Transverse colon (tissue), 4 donors: ENCODE data around the gene SAMM50. TPM values are rescaled to one million over a fixed set of nuclear protein-coding genes. Genes with fewer than 3 reads are reported as not detected.
"Not testable (repeated sequence)": the region's sequence is repeated elsewhere in the genome, so short reads cannot be mapped to it uniquely, and the experiment has no call there.

Experiments used
- DNase-seq: peaks from one replicate; pipeline ENCODE4 v3.0.0-alpha.2; 2019
- H3K27ac ChIP-seq, 4 donors: fragments of 200-600 bp; sonication (generic); 2 replicates each; pipeline ENCODE4 v1.5.1; 2016 to 2018; ENCODE audit warnings: inconsistent platforms in 4 of 4
- H3K27me3 ChIP-seq: fragments of 200-600 bp; sonication (generic); 2 replicates; pipeline ENCODE4 v1.5.1; 2017; ENCODE audit warnings: inconsistent platforms
- H3K36me3 ChIP-seq, 4 donors: fragments of 200-600 bp; sonication (generic); 2 replicates each; pipeline ENCODE4 v1.5.1; 2017 to 2019; ENCODE audit warnings: inconsistent platforms in 4 of 4
- H3K4me1 ChIP-seq, 4 donors: fragments of 200-600 bp; sonication (generic); 2 replicates each; pipeline ENCODE4 v1.5.1; 2017 to 2020; ENCODE audit warnings: inconsistent platforms in 4 of 4
- H3K4me3 ChIP-seq, 4 donors: fragments of 200-600 bp; sonication (generic); 1 replicate in 1 of 4; 2 replicates in 3 of 4; pipeline versions ENCODE4 v1.5.1 to v1.6.1; 2017 to 2019; ENCODE audit warnings: inconsistent platforms in 4 of 4
- H3K9me3 ChIP-seq, 2 donors: fragments of 200-600 bp; sonication (generic); 2 replicates each; pipeline ENCODE4 v1.5.1; 2017 to 2019; ENCODE audit warnings: inconsistent platforms in 2 of 2
- EP300 ChIP-seq: sonication (generic); formaldehyde crosslinking; IDR thresholded peaks from one replicate; pipeline ENCODE4 v1.6.1; 2017; ENCODE audit warnings: antibody characterized with exemption, low read depth
- POLR2A ChIP-seq: fragments of 450-650 bp; IDR thresholded peaks from one replicate; pipeline ENCODE4 v1.6.1; 2016; ENCODE audit warnings: antibody characterized with exemption, mild to moderate bottlenecking, moderate library complexity
- POLR2AphosphoS5 ChIP-seq, 3 donors: sonication (generic); formaldehyde crosslinking; IDR thresholded peaks; one replicate each; pipeline ENCODE4 v1.6.1; 2016; ENCODE audit warnings: antibody characterized with exemption in 3 of 3
- WGBS, 2 donors: methylation state at CpG; one replicate each; pipeline ENCODE4 v1.1.5; 2018; ENCODE audit warnings: low coverage in 1 of 2; 5-methylcytosine and 5-hydroxymethylcytosine counted together
- in situ Hi-C, 4 donors: fragments of 200-750 bp; cut with MboI; loops; one replicate each; pipeline versions ENCODE4 v1.15.0 to v1.15.1; 2017; ENCODE audit warnings: low sequenced_read_pairs in 3 of 4, low pct_ligation_motif_present in 1 of 4, low pct_unique_long_range_greater_than_20kb in 1 of 4
- intact Hi-C: fragments of 100-400 bp; cut with DNase I; formaldehyde crosslinking; loops from one replicate; pipeline ENCODE4 v1.15.1; 2023; ENCODE audit warnings: low total_unique reads
- total RNA-seq, 4 donors: library from RNA; depleted of rRNA; stranded (reverse); fragments of >200 nt; gene quantifications; one replicate each; pipeline ENCODE4 v1.1.0, GENCODE V29; 2016
- TF ChIP-seq, protein P1 (sequence below), 5 experiments: fragments of 200-600 bp in 3 of 5; fragments of 450-650 bp in 2 of 5; sonication (generic) in 3 of 5; IDR thresholded peaks; 1 replicate in 2 of 5; 2 replicates in 3 of 5; pipeline ENCODE4 v1.5.1; 2016 to 2017; ENCODE audit warnings: antibody characterized with exemption in 5 of 5, inconsistent platforms in 3 of 5, mild to moderate bottlenecking in 2 of 5, moderate library complexity in 1 of 5

Gene SAMM50
- total RNA-seq, 4 donors from 2014 or later, result 9.0 to 82.6 (median 33.3) TPM

DNA sequence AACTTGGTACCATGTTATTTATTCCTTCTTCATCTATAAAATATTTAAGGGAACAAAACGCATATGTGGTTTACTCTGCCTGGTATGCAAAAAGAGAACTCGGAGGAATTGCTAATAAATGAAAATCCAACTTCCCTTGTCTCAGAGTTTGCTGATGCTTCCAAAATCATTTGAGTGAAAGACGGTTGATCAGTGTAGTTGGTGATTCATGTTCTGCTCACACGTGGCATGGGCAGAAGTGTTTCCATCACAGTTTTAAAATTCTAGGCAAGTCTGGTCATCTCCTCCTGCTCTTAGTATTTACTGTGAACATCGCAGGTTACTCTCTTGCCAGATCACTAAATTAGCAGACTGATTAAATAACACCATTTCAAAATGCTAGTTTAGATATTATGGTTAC, 56.9 kb downstream of the SAMM50 start:
- 74% methylated on average over 5 of the region's 5 CpGs; no CpG with 5 or more reads in 1 of the 2 donors for WGBS, 2 donors
- peak overlapping the region in 1 of 4 donors; percentile 25 for H3K27ac ChIP-seq
- no peaks in the 10 kb centered on the region for H3K36me3 ChIP-seq
- H3K27me3 ChIP-seq, result no peaks in the 10 kb centered on the region
- DNase-seq, result no peak
- no peaks in the 10 kb centered on the region for H3K4me1 ChIP-seq
- in situ Hi-C loops, result no loop called here
- no peaks in the 10 kb centered on the region for H3K9me3 ChIP-seq
- no peak for TF ChIP-seq EP300
- no peak for TF ChIP-seq POLR2AphosphoS5 (IDR thresholded peaks at IDR 0.05)
- no peak for TF ChIP-seq POLR2A
- TF ChIP-seq, protein P1, sequence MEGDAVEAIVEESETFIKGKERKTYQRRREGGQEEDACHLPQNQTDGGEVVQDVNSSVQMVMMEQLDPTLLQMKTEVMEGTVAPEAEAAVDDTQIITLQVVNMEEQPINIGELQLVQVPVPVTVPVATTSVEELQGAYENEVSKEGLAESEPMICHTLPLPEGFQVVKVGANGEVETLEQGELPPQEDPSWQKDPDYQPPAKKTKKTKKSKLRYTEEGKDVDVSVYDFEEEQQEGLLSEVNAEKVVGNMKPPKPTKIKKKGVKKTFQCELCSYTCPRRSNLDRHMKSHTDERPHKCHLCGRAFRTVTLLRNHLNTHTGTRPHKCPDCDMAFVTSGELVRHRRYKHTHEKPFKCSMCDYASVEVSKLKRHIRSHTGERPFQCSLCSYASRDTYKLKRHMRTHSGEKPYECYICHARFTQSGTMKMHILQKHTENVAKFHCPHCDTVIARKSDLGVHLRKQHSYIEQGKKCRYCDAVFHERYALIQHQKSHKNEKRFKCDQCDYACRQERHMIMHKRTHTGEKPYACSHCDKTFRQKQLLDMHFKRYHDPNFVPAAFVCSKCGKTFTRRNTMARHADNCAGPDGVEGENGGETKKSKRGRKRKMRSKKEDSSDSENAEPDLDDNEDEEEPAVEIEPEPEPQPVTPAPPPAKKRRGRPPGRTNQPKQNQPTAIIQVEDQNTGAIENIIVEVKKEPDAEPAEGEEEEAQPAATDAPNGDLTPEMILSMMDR (IDR thresholded peaks at IDR 0.05), result no peak
- intact Hi-C loops, result no loop called here
- no peak overlapping the region for H3K4me3 ChIP-seq

DNA sequence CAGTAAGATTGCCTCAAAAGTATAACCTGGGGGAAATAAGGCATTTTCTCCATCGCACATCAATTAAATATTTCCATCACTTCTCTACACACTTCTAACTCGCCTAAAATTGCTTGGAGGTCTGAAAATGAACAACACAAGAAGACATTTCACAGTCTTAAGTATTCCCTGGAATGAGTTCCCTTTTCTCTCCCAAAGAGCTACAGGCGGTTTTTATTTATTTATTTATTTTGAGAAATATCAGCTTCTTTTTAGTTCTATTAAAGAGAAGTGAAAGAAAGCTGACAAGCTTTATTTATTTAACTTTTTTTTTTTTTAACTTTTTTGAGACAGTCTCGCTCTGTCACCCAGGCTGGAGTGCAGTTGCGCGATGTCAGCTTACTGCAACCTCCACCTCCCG, 57.3 kb downstream of the SAMM50 start:
- 92 to 96% methylated on average over 4 to 7 of the region's 7 CpGs for WGBS, 2 donors
- Histone ChIP-seq H3K4me1 (no peaks in the 10 kb centered on the region), H3K36me3 (no peaks in the 10 kb centered on the region), H3K27me3 (no peaks in the 10 kb centered on the region), H3K9me3 (no peaks in the 10 kb centered on the region), H3K27ac (peak overlapping the region in 1 of 4 donors; percentile 25), H3K4me3 (no peak overlapping the region)
- TF ChIP-seq POLR2AphosphoS5 (IDR thresholded peaks at IDR 0.05), result no peak
- TF ChIP-seq POLR2A, result no peak
- no peak for TF ChIP-seq EP300
- TF ChIP-seq, protein P1 (IDR thresholded peaks at IDR 0.05), result no peak
- intact Hi-C loops, result no loop called here
- no peak for DNase-seq
- in situ Hi-C loops, result no loop called here

DNA sequence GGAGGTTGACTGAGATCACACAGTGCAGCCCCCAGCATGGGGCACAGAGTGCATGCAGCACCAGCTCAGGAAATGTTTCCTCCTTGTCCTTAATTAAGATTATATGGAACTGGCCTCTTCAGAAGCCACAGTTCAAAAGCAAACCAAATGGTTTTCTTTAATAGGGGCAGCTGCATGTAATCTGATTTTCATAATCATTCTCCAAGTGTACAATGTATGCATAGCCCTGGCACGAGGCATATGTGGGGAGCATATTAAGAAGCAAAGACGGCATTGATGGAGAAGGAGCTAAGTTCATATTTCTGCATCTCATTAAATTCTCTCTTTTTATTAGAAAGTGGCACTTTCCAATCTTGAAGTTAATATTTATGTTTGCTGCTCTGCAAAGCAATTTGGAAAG, 59.0 kb downstream of the SAMM50 start:
- TF ChIP-seq EP300 (no peak), POLR2A (no peak), POLR2AphosphoS5 (IDR thresholded peaks at IDR 0.05) (no peak)
- TF ChIP-seq, protein P1 (IDR thresholded peaks at IDR 0.05), result no peak
- Histone ChIP-seq H3K4me3 (no peak overlapping the region), H3K27me3 (no peaks in the 10 kb centered on the region), H3K36me3 (no peaks in the 10 kb centered on the region), H3K4me1 (no peaks in the 10 kb centered on the region), H3K9me3 (no peaks in the 10 kb centered on the region), H3K27ac (no peak overlapping the region)
- intact Hi-C loops (no loop called here), in situ Hi-C loops (no loop called here)
- WGBS, 2 donors, result 71 to 87% methylated on average over 2 of the region's 2 CpGs
- no peak for DNase-seq

DNA sequence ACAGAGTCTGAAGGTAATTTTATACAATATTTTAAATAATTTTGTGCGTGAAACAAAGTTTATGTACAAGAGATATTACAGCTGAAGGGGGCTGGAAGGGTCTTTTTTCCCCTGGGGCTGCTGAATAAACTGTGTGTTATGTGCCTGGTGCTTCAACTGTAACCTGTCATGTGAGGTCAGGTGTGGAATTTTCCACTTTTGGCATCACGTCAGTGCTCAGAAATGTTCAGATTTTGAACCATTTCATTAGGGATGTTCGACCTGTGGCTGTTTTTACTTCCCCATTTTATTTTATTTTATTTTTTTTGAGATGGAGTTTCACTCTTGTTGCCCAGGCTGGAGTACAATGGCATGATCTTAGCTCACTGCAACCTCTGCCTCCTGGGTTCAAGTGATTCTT, 61.3 kb downstream of the SAMM50 start:
- H3K27me3 ChIP-seq, in situ Hi-C loops, H3K36me3 ChIP-seq, H3K4me1 ChIP-seq, intact Hi-C loops, H3K9me3 ChIP-seq, H3K4me3 ChIP-seq, H3K27ac ChIP-seq, DNase-seq: not testable (repeated sequence)
- 59 to 70% methylated on average over 3 of the region's 3 CpGs for whole genome bisulfite sequencing, 2 donors

DNA sequence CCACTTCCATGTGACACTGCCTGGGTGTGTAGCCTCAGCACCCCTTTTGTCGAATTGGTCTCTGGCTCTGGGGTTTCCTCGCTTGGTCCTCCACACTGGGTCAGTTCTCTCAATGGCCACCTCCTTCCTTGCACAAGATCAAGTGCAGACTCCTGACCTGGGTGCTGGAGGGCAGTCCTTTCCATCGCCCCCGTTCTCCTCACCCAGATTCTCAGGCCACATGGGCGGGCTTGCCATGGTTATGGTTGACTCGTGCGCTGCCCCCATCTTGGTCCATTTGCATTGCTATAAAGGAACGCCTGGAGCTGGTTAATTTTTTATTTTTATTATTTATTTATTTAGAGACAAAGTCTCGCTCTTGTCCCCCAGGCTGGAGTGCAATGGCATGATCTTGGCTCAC, 63.4 kb downstream of the SAMM50 start:
- TF ChIP-seq, protein P1 (IDR thresholded peaks at IDR 0.05), result no peak
- TF ChIP-seq POLR2A, result no peak
- TF ChIP-seq EP300, result no peak
- TF ChIP-seq POLR2AphosphoS5 (IDR thresholded peaks at IDR 0.05), result no peak
- intact Hi-C loops, result no loop called here
- Histone ChIP-seq H3K9me3 (no peaks in the 10 kb centered on the region), H3K4me1 (peaks cover under 1 to 3% (median 2%) of the 10 kb centered on the region in 4 donors), H3K27ac (no peak overlapping the region), H3K27me3 (no peaks in the 10 kb centered on the region), H3K4me3 (no peak overlapping the region), H3K36me3 (no peaks in the 10 kb centered on the region)
- 89 to 96% methylated on average over 5 to 9 of the region's 9 CpGs for WGBS, 2 donors
- in situ Hi-C loops, result no loop called here
- DNase-seq, result no peak
